ENCODE measurements around the gene APH1B. TPM values are rescaled to one million over a fixed set of nuclear protein-coding genes. Genes with fewer than 3 reads are reported as not detected.
"Not testable (repeated sequence)": the region's sequence is repeated elsewhere in the genome, so short reads cannot be mapped to it uniquely, and the experiment has no call there.

APH1B gene
- total RNA-seq, 1 donor, result 19.9 TPM

GRCh38 chr15:63233667-63234423 lies 43.6 kb upstream of the APH1B start:
- peak; percentile 90 for DNase-seq (ENCODE audit: low read depth)
- H3K4me3 ChIP-seq (ENCODE audit: low read depth, low read length), result peak overlapping the region; percentile 0
- TF ChIP-seq CTCF (IDR thresholded peaks at IDR 0.05; ENCODE audit: insufficient read depth, low read depth, low read length), result no peak

- DNase-seq (ENCODE audit: low read depth), result peak; percentile 75
- no peak overlapping the region for H3K4me3 ChIP-seq (ENCODE audit: low read depth, low read length)
- no peak for TF ChIP-seq CTCF (IDR thresholded peaks at IDR 0.05; ENCODE audit: insufficient read depth, low read depth, low read length)
Measured at GRCh38 chr15:63234451-63234870, 42.9 kb upstream of the APH1B start.

DNA sequence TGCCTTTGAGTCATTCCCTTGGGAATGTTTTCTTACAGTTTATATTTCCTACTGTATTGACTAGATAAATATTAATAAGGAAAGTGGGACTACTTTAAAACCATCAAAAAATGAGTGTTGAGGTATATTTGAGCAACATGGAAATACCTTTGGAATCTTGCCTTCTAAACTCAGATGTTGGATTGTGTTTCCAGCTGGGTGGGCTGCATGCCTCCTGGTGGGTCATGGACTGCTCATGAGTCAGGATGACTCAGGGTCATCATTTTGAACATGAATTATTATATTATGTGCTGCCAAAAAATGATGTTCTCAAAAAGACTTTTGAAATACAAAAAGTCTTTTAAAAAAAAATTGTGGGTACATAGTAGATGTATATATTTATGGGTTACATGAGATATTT lies 41.1 kb upstream of the APH1B start:
- TF ChIP-seq CTCF (IDR thresholded peaks at IDR 0.05; ENCODE audit: insufficient read depth, low read depth, low read length), result no peak
- DNase-seq (ENCODE audit: low read depth), result peak; percentile 53
- no peak overlapping the region for H3K4me3 ChIP-seq (ENCODE audit: low read depth, low read length)

DNA sequence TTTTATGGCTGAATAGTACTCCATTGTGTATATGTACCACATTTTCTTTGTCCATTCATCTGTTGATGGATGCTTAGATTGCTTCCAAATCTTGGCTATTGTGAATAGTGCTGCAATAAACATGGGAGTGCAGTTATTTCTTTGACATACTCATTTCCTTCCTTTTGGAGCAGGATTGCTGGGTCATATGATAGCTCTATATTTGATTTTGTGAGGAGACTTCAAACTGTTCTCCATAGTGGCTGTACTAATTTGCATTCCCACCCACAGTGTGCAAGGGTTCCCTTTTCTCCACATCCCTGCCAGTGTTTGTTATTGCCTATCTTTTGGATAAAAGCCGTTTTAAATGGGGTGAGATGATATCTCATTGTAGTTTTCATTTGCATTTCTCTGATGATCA lies 40.3 kb upstream of the APH1B start:
- not testable (repeated sequence) for DNase-seq (ENCODE audit: low read depth); H3K4me3 ChIP-seq (ENCODE audit: low read depth, low read length)

DNA sequence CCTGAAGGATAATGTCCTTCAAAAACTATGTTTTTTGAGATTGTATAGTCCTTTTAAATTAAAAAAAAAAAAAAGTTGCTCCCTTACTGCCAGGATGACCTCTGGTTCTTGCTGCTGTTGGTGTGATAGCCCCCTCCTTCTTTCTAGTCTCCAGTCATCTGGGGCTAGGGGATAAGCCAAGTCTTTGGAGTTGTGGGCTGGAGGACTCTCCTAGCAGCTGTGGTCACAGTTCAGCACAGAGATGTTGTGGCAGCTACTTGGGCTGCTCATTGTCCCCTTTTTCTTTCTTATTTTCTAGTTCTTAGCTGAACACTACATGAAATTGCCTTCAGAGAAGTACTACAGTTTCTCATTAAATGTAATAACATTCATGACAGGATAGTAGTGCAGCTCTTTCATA lies 39.2 kb upstream of the APH1B start:
- no peak overlapping the region for H3K4me3 ChIP-seq (ENCODE audit: low read depth, low read length)
- DNase-seq (ENCODE audit: low read depth), result no peak
- no peak for TF ChIP-seq CTCF (IDR thresholded peaks at IDR 0.05; ENCODE audit: insufficient read depth, low read depth, low read length)

GRCh38 chr15:63238796-63239195 lies 38.6 kb upstream of the APH1B start:
- DNase-seq (ENCODE audit: low read depth), result peak; percentile 51
- no peak overlapping the region for H3K4me3 ChIP-seq (ENCODE audit: low read depth, low read length)
- no peak for TF ChIP-seq CTCF (IDR thresholded peaks at IDR 0.05; ENCODE audit: insufficient read depth, low read depth, low read length)

- DNase-seq (ENCODE audit: low read depth), result no peak
- no peak overlapping the region for H3K4me3 ChIP-seq (ENCODE audit: low read depth, low read length)
- no peak for TF ChIP-seq CTCF (IDR thresholded peaks at IDR 0.05; ENCODE audit: insufficient read depth, low read depth, low read length)
Measured at GRCh38 chr15:63240109-63240508, 37.3 kb upstream of the APH1B start.
